Measurements from ENCODE around the gene CFHR4. TPM values are rescaled to one million over a fixed set of nuclear protein-coding genes. Genes with fewer than 3 reads are reported as not detected.
"Not testable (repeated sequence)": the region's sequence is repeated elsewhere in the genome, so short reads cannot be mapped to it uniquely, and the experiment has no call there.

CFHR4 gene
- total RNA-seq, 1 donor from 2014 or later = 0.87 TPM

DNA sequence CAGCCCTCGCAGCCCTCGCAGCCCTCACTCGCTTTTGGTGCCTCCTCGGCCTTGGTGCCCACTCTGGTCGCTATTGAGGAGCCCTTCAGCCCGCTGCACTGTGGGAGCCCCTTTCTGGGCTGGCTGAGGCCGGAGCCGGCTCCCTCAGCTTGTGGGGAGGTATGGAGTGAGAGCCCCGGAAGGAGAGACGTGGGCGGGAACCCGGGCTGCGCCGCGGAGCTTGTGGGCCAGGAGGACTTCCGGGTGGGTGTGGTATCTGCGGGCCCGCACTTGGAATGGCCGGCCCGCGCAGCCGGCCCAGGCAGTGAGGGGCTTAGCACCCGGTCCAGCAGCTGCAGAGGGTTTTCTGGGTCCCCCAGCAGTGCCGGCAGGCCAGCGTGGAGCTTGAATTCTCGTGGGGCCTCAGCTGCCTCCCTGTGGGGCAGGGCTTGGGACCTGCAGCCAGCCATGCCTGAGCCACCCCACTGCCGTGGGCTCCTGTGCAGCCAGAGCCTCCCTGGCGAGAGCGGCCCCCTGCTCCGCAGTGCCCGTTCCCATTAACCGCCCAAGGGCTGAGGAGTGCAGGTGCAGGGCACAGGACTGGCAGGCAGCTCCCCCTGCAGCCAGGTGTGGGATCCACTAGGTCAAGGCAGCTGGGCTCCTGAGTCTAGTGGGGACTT lies 45.8 kb downstream of the CFHR4 start:
- TF ChIP-seq CTCF (IDR thresholded peaks at IDR 0.05; ENCODE audit: unreplicated experiment) = no peak
- no peaks in the 10 kb centered on the region for H3K27me3 Mint-ChIP-seq (ENCODE audit: unreplicated experiment)

DNA sequence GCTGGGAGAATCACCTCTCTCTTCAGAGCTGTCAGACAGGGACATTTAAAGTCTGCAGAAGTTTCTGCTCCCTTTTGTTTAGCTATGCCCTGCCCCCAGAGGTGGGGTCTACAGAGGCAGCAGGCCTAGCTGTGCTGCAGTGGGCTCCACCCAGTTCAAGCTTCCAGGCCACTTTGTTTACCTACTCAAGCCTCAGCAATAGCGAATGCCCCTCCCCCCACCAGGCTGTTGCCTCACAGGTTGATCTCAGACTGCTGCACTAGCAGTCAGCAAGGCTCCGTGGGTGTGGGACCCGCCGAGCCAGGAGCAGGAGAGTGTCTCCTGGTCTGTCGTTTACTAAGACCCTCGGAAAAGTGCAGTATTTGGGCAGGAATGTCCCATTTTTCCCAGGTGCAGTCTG lies 53.6 kb downstream of the CFHR4 start:
- H3K36me3 Mint-ChIP-seq (ENCODE audit: low read depth, unreplicated experiment); H3K27me3 Mint-ChIP-seq (ENCODE audit: unreplicated experiment); H3K27ac Mint-ChIP-seq (ENCODE audit: unreplicated experiment); H3K4me1 Mint-ChIP-seq (ENCODE audit: unreplicated experiment); H3K4me3 Mint-ChIP-seq (ENCODE audit: unreplicated experiment); DNase-seq (ENCODE audit: low spot score); H3K9me3 Mint-ChIP-seq (ENCODE audit: unreplicated experiment): not testable (repeated sequence)

More for the DNA sequence above, 45.8 kb downstream of the CFHR4 start:
- no peaks in the 10 kb centered on the region for H3K36me3 Mint-ChIP-seq (ENCODE audit: low read depth, unreplicated experiment)
- no peaks in the 10 kb centered on the region for H3K4me1 Mint-ChIP-seq (ENCODE audit: unreplicated experiment)
- no peak overlapping the region for H3K4me3 Mint-ChIP-seq (ENCODE audit: unreplicated experiment)
- no peak overlapping the region for H3K27ac Mint-ChIP-seq (ENCODE audit: unreplicated experiment)
- DNase-seq (ENCODE audit: low spot score) = no peak
- H3K9me3 Mint-ChIP-seq (ENCODE audit: unreplicated experiment) = no peaks in the 10 kb centered on the region

- not testable (repeated sequence) for H3K9me3 Mint-ChIP-seq (ENCODE audit: unreplicated experiment); DNase-seq (ENCODE audit: low spot score); H3K27ac Mint-ChIP-seq (ENCODE audit: unreplicated experiment); H3K27me3 Mint-ChIP-seq (ENCODE audit: unreplicated experiment); H3K36me3 Mint-ChIP-seq (ENCODE audit: low read depth, unreplicated experiment); H3K4me3 Mint-ChIP-seq (ENCODE audit: unreplicated experiment); H3K4me1 Mint-ChIP-seq (ENCODE audit: unreplicated experiment)
Observed at GRCh38 chr1:196943568-196943967, 55.7 kb downstream of the CFHR4 start, which contains the start of gene CFHR2. TSS of gene CFHR2 (plus strand) at chr1:196943738. CDS start at chr1:196943881, 143 bp downstream.

GRCh38 chr1:196951711-196952394 lies 64.0 kb downstream of the CFHR4 start:
- H3K9me3 Mint-ChIP-seq (ENCODE audit: unreplicated experiment) = no peaks in the 10 kb centered on the region
- H3K4me1 Mint-ChIP-seq (ENCODE audit: unreplicated experiment) = no peaks in the 10 kb centered on the region
- DNase-seq (ENCODE audit: low spot score) = no peak
- H3K27me3 Mint-ChIP-seq (ENCODE audit: unreplicated experiment) = no peaks in the 10 kb centered on the region
- no peaks in the 10 kb centered on the region for H3K36me3 Mint-ChIP-seq (ENCODE audit: low read depth, unreplicated experiment)
- no peak overlapping the region for H3K4me3 Mint-ChIP-seq (ENCODE audit: unreplicated experiment)
- no peak overlapping the region for H3K27ac Mint-ChIP-seq (ENCODE audit: unreplicated experiment)
- no peak for TF ChIP-seq CTCF (IDR thresholded peaks at IDR 0.05; ENCODE audit: unreplicated experiment)

DNA sequence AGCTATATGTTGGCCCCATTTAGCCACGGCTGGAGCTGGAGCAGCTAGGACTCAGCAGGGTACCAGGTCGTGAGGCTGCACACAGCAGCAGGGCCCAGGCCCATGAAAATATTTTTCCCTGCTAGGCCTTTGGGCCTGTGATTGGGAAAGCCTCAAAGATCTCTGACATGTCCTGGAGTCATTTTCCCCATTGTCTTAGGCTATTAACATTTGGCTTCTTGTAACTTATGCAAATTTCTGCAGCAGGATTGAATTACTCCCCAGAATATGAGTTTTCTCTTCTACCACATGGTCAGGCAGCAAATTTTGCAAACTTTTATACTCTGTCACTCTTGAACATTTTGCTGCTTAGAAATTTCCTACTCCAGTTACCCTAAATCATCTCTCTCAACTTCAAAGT lies 66.9 kb downstream of the CFHR4 start:
- Mint-ChIP-seq H3K4me1 (ENCODE audit: unreplicated experiment) (no peaks in the 10 kb centered on the region), H3K4me3 (ENCODE audit: unreplicated experiment) (no peak overlapping the region), H3K9me3 (ENCODE audit: unreplicated experiment) (no peaks in the 10 kb centered on the region), H3K27me3 (ENCODE audit: unreplicated experiment) (no peaks in the 10 kb centered on the region), H3K27ac (ENCODE audit: unreplicated experiment) (no peak overlapping the region), H3K36me3 (ENCODE audit: low read depth, unreplicated experiment) (no peaks in the 10 kb centered on the region)
- no peak for DNase-seq (ENCODE audit: low spot score)
- TF ChIP-seq CTCF (IDR thresholded peaks at IDR 0.05; ENCODE audit: unreplicated experiment) = no peak

DNA sequence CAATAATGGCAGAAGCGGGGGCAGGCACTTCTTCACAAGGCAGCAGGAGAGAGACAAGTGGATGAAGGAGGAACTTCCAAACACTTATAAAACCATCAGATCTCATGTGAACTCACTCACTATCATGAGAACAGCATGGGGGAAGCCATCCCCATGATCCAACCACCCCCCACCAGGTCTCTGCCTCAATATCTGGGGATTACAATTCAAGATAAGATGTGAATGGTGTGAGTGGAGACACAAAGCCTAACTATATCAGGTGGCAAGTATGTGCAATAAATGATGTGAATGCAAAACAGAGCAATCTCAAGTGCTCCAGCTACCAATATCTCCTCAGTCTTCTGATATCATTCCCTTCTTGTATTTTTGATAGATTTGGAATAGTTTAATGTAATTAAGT lies 68.1 kb downstream of the CFHR4 start:
- Mint-ChIP-seq H3K4me3 (ENCODE audit: unreplicated experiment) (no peak overlapping the region), H3K36me3 (ENCODE audit: low read depth, unreplicated experiment) (no peaks in the 10 kb centered on the region), H3K27me3 (ENCODE audit: unreplicated experiment) (no peaks in the 10 kb centered on the region), H3K9me3 (ENCODE audit: unreplicated experiment) (no peaks in the 10 kb centered on the region), H3K4me1 (ENCODE audit: unreplicated experiment) (no peaks in the 10 kb centered on the region), H3K27ac (ENCODE audit: unreplicated experiment) (no peak overlapping the region)
- no peak for TF ChIP-seq CTCF (IDR thresholded peaks at IDR 0.05; ENCODE audit: unreplicated experiment)
- no peak for DNase-seq (ENCODE audit: low spot score)

Data from endothelial cell (in vitro differentiated cells).